Liver (tissue), 3 donors: Measurements from ENCODE around the gene OTOF.

Experiments used
- CTCF ChIP-seq: fragments of 150-350 bp; IDR thresholded peaks from 2 replicates; pipeline ENCODE4 v1.5.1; 2017; ENCODE audit warnings: improper control_type of control experiment, low read depth, low read length; ENCODE audit not compliant: missing input control
- FOXA2 ChIP-seq: IDR thresholded peaks from 2 replicates; pipeline ENCODE4 v1.6.1; 2016; ENCODE audit warnings: antibody characterized with exemption
- HNF4G ChIP-seq: IDR thresholded peaks from 2 replicates; pipeline ENCODE4 v1.6.1; 2016; ENCODE audit warnings: antibody characterized with exemption
- RAD21 ChIP-seq, 2 donors: IDR thresholded peaks; 2 replicates each; pipeline ENCODE4 v1.6.1; 2016; ENCODE audit warnings: antibody characterized with exemption in 2 of 2, mild to moderate bottlenecking in 2 of 2
- SP1 ChIP-seq: IDR thresholded peaks from 2 replicates; pipeline ENCODE4 v1.6.1; 2018; ENCODE audit warnings: antibody characterized with exemption, mild to moderate bottlenecking
- YY1 ChIP-seq: IDR thresholded peaks from 2 replicates; pipeline ENCODE4 v1.6.1; 2016; ENCODE audit warnings: antibody characterized with exemption, mild to moderate bottlenecking
- donor health status: healthy.
- donor health status: healthy.

- TF ChIP-seq YY1 (no peak), CTCF (no peak), SP1 (no peak), RAD21 (IDR thresholded peaks at IDR 0.05) (no peak), HNF4G (no peak), FOXA2 (no peak)
Measured at GRCh38 chr2:26492749-26493515, 15.0 kb upstream of the OTOF start.
